Skin epidermis (tissue), 12 donors: ENCODE data around the gene PIGU.

Experiments used
- H3K27ac ChIP-seq, 21 experiments: fragments of 200-600 bp; sonication (generic) in 11 of 21; one replicate each; pipeline ENCODE4 v1.5.0; 2020; ENCODE audit warnings: mild to moderate bottlenecking in 3 of 21, inconsistent platforms in 2 of 21, moderate library complexity in 2 of 21
- H3K4me3 ChIP-seq, 7 experiments: fragments of 200-600 bp; sonication (generic) in 2 of 7; one replicate each; pipeline ENCODE4 v1.5.0; 2020; ENCODE audit warnings: inconsistent platforms in 2 of 7, mild to moderate bottlenecking in 2 of 7, moderate library complexity in 1 of 7

The PIGU gene

DNA sequence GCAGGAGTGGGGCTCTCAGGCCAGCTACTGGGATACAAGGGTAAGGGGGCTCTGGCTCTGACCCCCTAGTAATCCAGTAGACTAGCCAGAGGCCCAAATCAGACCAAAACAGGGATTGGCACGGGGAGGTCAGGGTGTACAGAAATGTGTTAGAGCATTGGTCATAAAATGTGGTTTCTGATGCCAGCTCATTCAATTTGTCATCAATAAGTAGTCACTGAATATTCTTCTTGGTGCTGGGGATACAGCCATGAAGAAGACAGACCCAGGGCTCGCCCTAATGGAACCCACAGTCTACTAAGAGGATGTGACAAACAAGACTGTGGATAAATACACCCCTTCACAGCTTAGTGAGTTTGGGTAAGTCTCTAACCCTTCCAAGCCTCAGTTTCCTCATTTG lies 107.3 kb downstream of the PIGU start:
- Histone ChIP-seq H3K4me3 (no peak overlapping the region), H3K27ac (no peak overlapping the region)

DNA sequence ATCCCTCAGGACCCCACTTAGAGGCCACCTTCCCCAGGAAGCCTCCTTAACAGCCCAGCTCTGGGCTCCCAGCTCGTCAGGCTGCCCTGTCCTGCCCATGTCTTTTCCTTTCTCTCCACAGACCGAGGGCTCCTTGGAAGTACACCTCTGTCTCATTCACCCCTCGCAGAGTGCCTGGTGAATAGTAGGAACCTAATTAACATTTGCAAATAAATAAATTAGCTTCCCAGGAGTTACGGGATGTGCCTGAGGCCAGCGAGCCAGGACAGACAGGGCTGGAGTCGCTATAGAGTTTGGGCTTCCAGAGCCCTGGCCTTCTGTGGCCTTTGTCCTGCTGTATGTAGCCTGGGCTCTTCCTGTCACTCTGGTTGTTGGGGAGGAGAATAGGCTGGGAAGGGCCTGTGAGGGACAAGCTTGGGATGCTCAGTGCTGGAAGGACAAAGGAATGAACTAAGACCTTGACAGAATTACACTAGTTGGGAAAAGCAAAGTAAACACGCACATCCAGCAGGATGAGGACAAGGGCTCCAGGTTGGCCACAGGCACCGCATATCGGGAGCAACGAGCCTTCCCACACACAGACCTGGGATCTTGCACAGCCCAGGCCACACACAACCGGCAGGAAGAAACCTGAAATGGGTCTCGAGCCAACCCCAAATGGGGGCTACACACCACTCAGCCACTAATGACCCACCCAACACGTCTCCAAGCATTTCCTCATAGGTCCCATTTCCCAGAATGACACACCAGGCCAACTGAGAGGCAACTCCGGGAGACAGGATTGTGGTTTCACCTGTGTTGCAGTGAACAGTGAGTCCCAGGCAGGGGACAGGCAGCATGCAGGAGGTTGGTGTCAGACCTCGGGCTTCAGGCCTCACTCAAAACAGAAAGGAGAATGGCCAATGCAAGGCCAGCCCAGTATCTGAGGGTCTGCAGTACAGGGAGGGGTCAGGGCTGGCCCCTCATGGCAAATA lies 108.7 kb downstream of the PIGU start:
- Histone ChIP-seq H3K27ac (no peak overlapping the region), H3K4me3 (no peak overlapping the region)

DNA sequence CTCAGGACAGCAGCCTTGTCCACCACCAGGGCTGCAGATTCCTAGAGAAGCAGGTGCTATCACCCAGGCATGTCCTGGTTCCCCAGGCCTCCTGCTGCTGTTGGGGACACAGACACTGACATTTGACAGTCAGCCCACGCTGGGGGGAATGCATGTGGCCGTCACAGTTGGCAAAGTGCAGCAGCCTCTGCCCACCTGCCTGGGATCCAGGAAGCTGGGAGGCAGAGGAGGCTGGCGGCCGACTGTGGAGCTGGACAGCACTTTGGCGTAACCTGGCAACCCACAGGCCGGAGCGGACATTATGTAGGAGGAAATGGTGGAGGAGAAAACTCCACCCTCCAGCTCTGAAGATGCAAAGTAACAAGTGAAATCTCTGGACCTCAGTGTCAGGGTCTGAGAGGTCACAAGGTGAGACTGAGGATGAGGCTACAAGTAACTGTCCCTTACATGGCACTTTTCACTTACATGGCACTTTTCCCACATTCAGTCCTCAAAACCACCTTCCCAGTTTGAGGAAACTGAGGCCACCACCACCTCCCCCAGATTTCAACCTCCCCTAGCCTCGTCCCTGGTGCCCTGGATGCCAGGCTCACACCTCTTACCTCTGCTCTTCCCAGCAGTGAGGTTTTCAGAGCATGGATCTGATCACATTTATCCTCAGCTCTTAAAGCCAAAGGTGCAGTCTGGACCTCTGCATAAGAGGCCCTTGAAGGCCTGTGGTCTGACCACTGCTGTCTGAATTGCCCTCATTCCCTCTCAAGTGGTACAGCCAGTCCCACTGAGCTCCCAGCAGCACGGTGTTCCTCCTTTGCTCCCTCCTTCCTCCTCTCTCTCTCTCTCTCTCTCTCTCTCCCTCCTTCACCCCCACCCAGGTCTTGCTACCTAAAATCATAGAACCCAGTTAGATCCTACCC lies 109.7 kb downstream of the PIGU start:
- no peak overlapping the region for H3K27ac ChIP-seq

DNA sequence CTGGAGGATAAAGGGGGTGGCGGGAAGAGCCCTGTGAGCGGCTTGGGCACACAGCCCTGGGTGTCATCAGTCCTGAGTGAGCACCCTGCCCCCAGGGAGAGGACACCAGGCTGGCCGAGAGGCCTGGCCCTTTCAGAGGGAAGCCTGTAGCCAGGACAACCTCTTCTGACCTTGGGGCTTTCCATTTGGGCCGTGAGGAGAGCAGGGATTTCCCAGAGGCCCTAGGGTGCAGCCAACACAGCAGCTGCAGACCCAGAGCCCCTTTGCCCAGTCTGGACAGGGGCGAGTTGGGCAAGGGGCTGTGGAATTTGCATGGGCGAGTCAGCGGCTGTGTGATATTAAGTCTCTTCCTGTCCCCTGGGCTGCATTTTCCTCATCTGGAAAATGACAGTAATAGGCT lies 112.1 kb downstream of the PIGU start:
- Histone ChIP-seq H3K27ac (no peak overlapping the region), H3K4me3 (no peak overlapping the region)

More for the DNA sequence above, 109.7 kb downstream of the PIGU start:
- H3K4me3 ChIP-seq = no peak overlapping the region

DNA sequence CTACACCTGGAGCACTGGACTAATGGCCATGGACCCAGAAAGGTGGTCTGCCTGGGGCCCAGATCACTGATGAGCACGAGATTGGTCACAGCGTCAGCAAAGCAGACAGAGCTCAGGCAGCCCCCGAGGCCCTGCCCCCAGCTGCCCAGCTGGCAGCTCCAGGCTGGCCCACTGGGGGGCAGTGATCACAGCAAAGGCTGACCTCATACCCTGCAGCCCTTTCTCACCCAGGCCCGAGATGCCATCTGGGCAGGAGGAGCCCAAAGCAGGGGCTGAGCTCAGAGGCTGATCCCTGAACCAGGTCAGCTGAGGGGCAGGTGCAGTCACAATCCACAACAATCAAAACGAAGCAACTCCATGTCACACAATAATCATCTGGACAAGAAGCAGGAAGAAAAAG lies 114.3 kb downstream of the PIGU start:
- H3K27ac ChIP-seq = no peak overlapping the region

DNA sequence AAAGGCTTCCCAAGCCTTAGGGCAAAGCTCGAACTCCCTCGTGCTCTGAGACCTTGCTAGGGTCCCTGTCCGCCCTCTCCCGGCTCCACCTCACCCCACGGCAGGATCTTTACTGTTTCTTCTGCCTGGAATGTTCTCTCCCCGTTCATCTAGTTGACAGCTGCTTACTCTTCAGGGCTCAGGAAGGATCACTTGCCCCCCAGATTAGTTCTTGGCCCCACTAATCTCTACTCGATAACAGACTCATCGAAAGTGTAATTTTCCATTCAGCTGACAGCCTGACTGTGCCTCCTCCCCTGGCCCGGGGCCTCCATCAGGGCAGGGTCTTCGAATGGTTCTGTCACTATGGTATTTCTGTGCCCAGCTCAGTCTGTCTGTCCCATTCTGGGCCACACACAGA lies 115.2 kb downstream of the PIGU start:
- no peak overlapping the region for H3K4me3 ChIP-seq
- H3K27ac ChIP-seq = peak overlapping the region in 1 of 21 experiments; percentile 31

More for the DNA sequence above, 114.3 kb downstream of the PIGU start:
- H3K4me3 ChIP-seq = no peak overlapping the region

DNA sequence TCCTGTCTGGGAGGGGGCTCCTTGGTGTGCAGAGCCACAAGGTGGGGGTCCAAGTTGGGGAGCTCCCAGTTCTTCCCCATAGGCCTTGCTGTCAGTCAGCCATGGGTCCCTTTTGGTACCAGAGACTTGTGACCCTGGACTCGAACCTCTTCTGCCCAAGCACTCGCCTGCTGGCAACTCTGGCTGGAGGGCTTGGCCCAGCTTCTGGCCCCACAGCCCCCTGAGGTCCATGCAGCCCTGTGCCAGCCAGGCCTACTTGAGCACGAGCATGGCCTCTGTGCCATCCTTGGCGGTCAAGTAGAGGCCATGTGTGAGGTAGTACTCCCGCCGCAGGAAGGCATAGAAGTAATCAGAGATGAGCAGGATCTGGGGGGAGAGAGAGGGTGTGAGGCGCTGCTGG lies 116.3 kb downstream of the PIGU start:
- no peak overlapping the region for H3K4me3 ChIP-seq
- peak overlapping the region in 1 of 21 experiments; percentile 32 for H3K27ac ChIP-seq

DNA sequence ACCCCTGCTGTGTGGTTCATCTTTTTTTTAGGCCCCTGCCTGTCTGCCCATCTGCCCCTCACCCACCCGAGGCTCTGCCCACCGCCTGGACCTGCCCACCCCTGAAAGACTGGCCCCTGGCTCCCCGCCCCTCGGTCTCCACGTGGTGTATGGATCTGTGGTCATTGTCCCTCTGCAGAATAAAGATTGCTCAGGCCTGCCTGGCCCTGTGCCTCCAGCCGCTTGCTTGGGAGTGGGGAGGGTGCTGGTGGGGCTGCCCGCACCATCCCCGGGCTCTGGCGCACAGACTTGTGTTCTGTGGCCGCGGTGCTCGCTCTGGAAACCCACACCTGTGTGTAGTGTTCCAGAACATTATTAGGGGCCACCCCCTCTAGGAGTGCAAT lies 116.8 kb downstream of the PIGU start:
- Histone ChIP-seq H3K27ac (peak overlapping the region in 5 of 21 experiments; percentile 32 to 94 (median 91)), H3K4me3 (no peak overlapping the region)

DNA sequence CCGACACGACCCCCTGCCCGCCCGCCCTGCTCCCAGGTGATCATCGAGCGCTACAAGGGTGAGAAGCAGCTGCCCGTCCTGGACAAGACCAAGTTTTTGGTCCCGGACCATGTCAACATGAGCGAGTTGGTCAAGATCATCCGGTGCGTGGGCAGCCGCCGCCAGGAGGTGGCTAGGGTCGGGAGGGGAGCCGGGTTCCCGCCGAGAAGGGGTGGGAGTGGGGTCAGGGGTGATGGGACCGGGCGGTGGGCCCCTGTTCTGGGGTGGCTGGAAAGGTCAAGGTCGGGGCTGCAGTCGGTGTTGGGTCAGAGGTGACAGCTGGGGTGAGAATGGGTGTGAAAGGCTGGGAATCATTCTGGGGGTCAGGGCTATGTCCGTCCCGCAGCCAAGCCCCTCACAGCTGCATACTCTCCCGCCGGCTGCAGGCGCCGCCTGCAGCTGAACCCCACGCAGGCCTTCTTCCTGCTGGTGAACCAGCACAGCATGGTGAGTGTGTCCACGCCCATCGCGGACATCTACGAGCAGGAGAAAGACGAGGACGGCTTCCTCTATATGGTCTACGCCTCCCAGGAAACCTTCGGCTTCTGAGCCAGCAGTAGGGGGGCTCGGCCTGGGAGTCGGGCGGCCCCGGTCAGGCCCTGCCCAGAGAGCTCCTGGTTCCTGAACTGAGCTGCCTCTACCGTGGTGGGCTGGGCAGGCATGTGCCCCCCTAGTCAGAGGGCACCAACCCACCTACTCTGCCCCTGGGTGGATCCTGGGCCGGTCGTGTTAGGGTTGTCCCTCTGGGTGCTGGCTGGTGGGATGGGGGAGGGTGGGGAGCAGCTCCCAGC lies 117.4 kb downstream of the PIGU start:
- peak overlapping the region in 16 of 21 experiments; percentile 64 to 99 (median 90) for H3K27ac ChIP-seq
- peak overlapping the region; percentile 48 to 75 (median 56) for H3K4me3 ChIP-seq

DNA sequence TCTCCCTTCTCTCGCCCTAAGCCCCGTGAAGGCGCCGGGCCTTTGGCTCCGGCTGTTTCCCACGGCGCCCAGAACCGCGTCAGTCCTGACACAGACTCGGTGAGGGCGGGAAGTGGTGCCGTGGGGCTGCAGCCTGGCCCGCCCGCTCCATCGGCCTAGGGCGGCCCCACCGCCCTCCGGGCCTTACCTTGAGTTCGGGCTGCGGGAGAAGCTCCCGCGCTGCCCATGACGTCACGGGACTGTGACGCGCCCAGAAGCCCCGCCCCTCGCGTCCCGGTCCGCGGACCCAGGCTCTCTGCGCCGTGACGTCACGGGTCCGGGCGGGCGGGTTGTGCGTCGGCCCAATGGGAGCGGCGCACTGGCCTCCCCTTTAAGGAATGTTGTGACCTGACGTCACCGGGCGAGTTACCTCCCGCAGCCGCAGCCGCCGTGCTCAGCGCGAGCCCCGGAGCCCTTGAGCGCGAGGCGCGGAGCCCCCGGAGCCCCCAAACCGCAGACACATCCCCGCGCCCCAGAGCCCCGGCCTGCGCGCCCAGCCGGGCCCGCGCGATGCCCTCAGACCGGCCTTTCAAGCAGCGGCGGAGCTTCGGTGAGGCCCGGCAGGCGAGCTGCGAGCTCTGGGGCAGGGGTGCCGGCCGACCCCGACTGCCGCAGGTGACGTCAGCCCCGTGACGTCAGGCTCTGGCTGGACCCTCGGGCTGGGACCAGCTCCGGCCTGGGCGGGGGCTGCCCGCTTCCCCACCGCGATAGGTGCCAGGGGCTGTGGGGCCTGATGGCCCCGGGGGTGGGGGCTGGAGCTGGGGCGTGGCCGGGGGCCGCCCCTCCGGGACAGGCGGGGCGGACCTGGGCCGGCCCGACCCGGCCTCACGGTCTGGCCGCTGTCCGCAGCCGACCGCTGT lies 118.3 kb downstream of the PIGU start, which contains the start of gene MAP1LC3A:
Gene MAP1LC3A, plus strand, starts transcription at position 399 of the 899 bp plus-strand sequence. Its CDS starts 151 bp downstream, at position 550.
- H3K27ac ChIP-seq = peak within 1 kb of the TSS; percentile 31 to 99 (median 83)
- peak within 1 kb of the TSS; percentile 48 to 75 (median 56) for H3K4me3 ChIP-seq

DNA sequence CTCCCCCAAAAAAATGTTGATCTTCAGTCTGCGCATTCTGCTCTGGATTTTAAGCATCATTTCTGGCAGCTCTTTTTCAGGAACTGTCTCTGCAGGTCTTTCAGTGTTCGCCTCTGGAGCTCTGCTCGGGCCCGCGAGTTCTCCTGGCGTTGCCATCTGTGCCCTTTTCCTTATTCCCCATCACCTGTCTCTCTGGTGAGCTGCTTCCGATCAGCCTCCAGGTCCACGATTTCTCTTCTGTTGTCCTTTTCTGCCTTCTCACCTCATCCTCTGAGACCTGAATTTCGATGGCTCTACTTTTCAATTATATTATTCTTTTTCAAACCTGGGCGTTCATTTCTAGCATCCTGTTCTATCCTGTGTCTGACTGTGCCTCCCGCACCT lies 119.0 kb downstream of the PIGU start:
- H3K27ac ChIP-seq = peak overlapping the region; percentile 31 to 99 (median 83)
- H3K4me3 ChIP-seq = peak overlapping the region; percentile 48 to 75 (median 56)

DNA sequence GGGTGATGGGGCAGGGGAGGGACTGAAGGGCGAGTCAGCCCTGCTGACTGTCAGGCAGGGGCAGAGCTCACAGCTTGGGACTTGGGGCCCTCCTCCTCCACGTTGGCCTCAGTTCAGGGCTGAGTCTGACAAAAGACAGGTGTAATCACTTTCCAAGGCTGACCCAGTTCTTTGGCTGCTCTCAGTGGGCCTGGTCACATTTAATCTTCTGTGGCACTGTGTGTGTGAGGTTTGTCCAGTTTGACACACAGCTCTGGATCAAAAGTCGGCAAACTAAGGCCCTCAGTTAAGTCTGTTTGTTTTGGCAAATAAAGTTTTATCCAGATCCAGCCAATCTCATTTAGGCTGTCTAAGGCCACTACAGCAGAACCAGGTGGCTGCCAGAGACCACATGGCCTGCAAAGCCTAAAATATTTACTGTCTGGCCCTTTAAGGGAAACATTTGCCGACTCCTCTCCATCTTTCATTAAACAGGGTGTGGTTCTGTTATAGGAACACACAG lies 123.5 kb downstream of the PIGU start:
- H3K4me3 ChIP-seq = no peak overlapping the region
- peak overlapping the region in 2 of 21 experiments; percentile 3 to 13 for H3K27ac ChIP-seq

DNA sequence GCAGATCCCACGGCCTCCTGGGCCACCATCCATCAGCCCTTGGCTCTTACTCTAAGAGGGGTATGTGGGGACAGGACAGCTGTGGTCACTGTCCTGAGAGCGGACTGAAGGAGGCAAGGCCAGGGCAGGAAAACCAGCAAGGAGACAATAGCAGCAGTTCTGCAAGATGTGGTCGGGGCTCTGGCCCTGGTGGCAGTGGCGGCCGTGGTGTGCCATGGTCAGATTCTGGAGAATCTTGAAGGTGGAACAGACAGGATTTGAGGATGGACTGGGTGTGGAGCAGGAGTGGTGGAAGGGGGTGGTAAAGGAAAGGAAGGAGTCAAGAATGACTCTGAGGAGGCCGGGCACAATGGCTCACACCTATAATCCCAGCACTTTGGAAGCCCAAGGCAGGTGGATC lies 124.3 kb downstream of the PIGU start:
- H3K27ac ChIP-seq = no peak overlapping the region
- H3K4me3 ChIP-seq = no peak overlapping the region

DNA sequence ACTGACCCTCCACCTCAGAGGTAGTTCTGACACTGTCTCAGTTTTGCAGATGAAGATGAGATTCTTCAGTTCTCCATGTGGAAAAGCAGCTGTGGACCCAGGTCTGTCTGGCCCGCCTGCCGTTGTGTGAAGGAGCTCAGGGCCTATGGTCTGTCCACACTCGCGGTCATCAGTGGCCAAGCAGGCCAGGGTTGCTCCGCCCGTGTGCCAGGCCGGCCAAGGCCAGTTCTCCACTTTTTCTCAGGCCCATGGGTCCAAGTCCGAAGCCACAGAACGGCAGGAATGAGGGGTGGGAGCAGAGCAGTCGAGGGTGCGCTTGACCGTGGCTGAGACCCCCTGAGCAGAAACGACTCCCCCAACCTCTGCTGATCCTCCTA lies 127.0 kb downstream of the PIGU start:
- Histone ChIP-seq H3K4me3 (no peak overlapping the region), H3K27ac (no peak overlapping the region)

DNA sequence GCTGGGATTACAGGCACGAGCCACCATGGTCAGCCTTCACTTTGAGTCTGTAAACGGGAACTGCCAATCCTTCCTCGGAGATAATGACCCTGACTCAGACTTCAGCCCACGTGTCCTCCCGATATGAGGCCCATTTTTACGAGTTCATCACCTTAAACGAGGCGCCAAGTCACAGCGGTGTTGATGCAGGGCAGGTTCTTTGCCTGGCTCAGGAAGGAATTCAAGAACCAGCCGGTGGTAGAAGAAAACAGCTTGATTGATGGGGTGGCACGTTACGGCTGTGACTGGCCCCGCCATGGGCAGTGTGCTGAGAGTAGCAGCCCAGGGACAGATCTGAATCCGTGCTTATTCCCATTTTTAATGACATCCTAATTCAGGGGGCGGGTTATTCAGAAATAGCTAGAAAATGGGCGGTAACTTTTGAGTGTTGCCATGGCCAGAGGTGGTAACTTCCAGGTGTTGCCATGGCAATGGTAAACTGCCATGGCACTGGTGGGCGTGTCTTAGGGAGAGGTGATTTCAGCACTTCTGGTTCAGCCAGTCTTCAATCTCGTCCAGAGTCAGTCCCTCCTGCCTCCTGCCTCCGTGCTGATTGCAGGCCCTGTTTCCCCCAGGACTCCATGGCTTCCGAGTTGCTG lies 127.5 kb downstream of the PIGU start:
- no peak overlapping the region for H3K4me3 ChIP-seq
- H3K27ac ChIP-seq = no peak overlapping the region

DNA sequence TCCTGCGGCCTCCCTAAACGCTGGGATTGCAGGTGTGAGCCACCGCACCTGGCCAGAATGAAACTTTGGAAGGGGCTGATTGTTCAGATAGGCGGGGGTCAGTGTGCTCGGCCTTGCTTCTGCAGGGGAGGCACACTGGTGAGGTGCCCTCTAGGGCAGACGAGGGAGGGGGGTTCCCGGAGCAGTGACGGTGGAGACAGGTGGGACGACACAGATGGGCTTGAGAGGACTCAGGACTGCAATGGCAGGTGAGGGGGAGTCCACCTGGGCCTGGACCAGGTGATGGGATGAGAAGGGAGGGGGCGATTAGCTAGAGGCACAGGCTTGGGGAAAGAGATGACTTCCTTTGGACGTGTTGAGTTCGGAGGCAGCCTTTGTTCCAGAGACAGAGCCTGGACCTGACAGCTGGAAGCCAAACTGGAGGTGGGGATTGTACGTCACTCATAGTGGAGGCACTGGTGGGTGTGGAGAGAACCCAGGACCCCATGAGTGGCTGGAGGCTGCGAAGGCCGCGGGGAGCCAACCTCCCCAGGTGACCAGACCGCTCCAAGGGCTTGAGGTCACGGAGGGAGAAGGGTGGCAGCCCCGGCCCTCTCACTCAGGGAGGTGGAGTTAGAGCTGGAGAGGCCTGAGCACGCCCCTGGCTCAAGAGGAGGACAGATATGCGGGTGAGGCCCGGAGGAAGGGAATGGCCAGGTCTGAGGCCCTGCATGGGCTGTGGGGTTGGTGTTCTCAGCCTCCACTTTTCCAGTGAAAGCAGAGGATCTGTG lies 128.9 kb downstream of the PIGU start:
- Histone ChIP-seq H3K27ac (no peak overlapping the region), H3K4me3 (no peak overlapping the region)

DNA sequence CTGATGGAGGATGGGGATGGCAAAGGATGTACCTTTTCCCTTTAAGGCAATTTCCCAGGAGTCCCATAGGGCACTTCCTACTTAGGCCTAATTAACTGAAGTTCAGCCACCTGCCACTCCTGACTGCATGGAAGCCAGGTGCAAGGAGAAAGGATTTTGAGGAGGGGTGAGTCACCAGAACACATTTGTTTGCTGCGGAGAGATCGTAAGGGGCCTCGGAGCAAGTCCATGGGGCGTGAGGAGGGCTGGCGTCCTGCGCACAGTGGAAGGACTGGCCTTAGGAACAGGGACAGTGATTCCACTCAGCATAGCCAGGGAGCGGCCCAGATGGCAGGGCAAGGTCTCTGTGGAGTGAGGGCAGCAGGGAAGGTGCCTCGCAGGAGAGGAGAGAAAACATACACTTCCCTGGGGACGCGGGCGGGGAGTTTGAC lies 130.1 kb downstream of the PIGU start:
- Histone ChIP-seq H3K4me3 (no peak overlapping the region), H3K27ac (no peak overlapping the region)
